Stimulated activated CD4-positive, alpha-beta T cell treated with anti-CD3 and anti-CD28 coated beads, Interleukin-4, amount 100 ng/mL, for 4 hours (primary cell): ENCODE data around the gene LIPF.
A peak's percentile ranks its signal among the peaks of the same experiment; 100 is the strongest.
"Not testable (repeated sequence)": the region's sequence is repeated elsewhere in the genome, so short reads cannot be mapped to it uniquely, and the experiment has no call there.

Experiments
- DNase-seq, 2 experiments: peaks; one replicate each; pipeline ENCODE4 v3.0.0-alpha.2; 2020

Gene LIPF

GRCh38 chr10:88680958-88681357 is 16.7 kb downstream of the LIPF start:
- no peak for DNase-seq

- no peak for DNase-seq
Measured at GRCh38 chr10:88682491-88682890, 18.2 kb downstream of the LIPF start.

- no peak for DNase-seq
Measured at GRCh38 chr10:88687853-88688467, 23.7 kb downstream of the LIPF start.

- DNase-seq, result no peak
Measured at GRCh38 chr10:88689366-88689765, 25.1 kb downstream of the LIPF start.

GRCh38 chr10:88693392-88694020 is 29.3 kb downstream of the LIPF start:
- no peak for DNase-seq

GRCh38 chr10:88702848-88703597 is 38.8 kb downstream of the LIPF start:
- DNase-seq, result no peak

GRCh38 chr10:88705958-88706357 is 41.7 kb downstream of the LIPF start, which contains the start of gene LIPK:
TSS of gene LIPK (plus strand) at chr10:88706249. CDS start at chr10:88724544, 18,295 bp downstream.
- no peak for DNase-seq

- DNase-seq, result no peak
Measured at GRCh38 chr10:88707429-88708155, 43.4 kb downstream of the LIPF start.

GRCh38 chr10:88709361-88709760 is 45.1 kb downstream of the LIPF start:
- DNase-seq, result not testable (repeated sequence)

GRCh38 chr10:88715517-88715916 is 51.3 kb downstream of the LIPF start:
- DNase-seq, result no peak

- DNase-seq, result no peak
Measured at GRCh38 chr10:88721392-88721791, 57.1 kb downstream of the LIPF start.

GRCh38 chr10:88725798-88726197 is 61.6 kb downstream of the LIPF start:
- DNase-seq, result no peak

GRCh38 chr10:88728107-88728763 is 64.0 kb downstream of the LIPF start:
- DNase-seq, result peak in 1 of 2 experiments; percentile 14
